HG03565 (cell line): ENCODE data around the gene PAQR3.
"Not testable (repeated sequence)": the region's sequence is repeated elsewhere in the genome, so short reads cannot be mapped to it uniquely, and the experiment has no call there.

Source experiments
- ATAC-seq: cut with Tn5 transposase; IDR thresholded peaks from one replicate; pipeline ENCODE4 v1.9.1; 2021; ENCODE audit warnings: mild to moderate bottlenecking, moderate library complexity; ENCODE audit not compliant: unreplicated experiment

The PAQR3 gene

GRCh38 chr4:78928835-78929234 is 10.4 kb downstream of the PAQR3 start:
- ATAC-seq = no peak

DNA sequence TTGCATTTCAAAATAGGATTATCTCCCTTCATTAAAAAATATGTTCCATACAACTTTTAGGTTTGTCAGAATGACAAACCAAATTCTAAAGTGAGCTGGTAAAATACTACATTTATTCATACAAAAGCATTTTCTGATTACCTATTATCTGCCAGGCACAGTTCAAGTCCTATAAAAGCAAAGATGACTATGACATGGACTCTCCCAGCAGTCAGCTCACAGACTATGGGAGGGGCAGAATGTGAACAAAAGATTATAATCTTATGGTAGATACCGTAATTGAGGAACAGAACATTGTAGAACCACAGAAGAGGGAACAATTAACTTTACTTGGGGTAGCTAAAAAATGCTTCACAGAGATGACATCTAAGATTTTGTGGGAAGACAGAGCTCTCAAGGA is 12.4 kb downstream of the PAQR3 start:
- ATAC-seq = no peak

DNA sequence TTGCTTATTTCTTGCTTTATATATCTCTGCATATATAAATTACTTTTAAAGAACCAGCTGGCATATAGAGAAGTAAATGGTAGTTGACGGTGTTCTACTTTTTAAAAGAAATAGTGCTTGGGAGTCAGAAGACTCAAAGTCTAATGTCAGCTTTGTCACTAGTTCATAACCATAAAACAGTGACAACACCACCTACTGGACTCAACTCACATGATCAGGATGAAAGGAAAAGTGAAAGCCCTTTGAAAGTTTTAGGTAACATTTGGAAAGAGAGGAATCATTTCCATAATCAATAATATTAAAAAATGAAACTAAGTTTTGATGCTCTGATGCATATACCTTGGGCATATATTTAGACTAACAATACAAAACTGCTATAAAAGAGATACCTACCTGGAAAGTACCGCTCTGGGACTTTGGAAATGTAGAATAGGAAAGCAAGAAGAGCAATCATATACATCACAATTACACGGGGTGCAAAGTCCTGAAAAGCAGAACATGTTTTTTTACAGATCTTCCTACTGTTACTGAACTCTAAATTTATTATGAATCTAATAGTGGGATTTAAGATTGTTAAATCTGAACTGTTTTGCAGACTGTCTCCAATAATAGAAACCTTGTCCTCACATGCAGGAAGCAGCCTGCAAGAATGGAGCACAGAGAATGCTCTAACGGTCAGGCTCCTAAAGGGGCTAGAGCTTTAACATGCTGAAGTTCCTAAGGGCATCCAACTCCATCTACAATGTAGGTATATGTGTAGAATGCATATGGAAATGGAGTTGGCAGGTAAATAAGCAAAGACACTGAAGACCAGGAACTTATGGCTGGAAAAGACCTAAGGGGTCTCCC is 15.6 kb downstream of the PAQR3 start:
- peak; percentile 51 for ATAC-seq

DNA sequence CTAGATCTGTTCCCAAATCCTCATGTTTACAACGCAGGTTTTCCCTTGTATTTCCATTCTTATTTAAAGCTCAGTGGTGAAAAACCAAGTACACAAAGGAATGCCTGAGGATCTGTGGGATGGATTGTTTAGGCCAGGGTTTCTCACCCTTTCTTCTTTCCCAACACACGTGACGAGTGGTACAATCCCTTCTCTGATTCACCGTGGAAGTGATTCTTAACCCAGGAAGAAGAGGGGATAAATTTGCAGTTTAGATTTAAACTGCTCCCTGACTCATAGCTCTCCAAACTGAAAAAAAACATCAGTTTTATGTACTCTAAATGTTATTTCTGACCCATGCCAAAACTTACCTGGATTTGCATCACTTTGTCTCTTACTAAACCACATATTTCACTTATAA is 17.0 kb downstream of the PAQR3 start:
- ATAC-seq = no peak

DNA sequence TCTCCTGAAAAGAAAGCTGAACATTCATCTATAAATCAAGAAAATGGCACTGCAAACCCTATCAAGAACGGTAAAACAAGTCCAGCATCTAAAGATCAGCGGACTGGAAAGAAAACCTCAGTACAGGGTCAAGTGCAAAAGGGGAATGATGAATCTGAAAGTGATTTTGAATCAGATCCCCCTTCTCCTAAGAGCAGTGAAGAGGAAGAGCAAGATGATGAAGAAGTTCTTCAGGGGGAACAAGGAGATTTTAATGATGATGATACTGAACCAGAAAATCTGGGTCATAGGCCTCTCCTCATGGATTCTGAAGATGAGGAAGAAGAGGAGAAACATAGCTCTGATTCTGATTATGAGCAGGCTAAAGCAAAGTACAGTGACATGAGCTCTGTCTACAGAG is 28.6 kb downstream of the PAQR3 start:
- no peak for ATAC-seq

- not testable (repeated sequence) for ATAC-seq
Observed at GRCh38 chr4:78908974-78909373, 30.3 kb downstream of the PAQR3 start.

DNA sequence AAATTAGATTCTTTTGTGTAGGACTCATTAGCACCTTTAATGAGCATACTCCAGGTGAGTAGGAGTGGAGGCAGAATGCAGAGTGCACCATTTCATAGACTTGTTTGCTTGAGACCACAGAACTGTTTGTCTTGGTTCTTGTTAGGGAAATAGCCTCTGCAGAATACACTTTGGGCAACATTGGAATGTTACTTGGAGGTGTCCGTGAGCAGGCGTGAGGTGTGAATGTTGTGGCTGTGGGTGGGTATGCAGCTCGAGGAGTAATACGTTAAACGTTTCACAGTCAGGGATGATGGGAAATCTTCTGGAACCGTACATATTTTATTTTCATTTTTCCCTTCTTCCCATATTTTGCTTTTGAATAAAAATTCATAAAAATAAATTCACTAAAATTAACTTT is 31.6 kb downstream of the PAQR3 start:
- no peak for ATAC-seq

- no peak for ATAC-seq
Observed at GRCh38 chr4:78904143-78904542, 35.1 kb downstream of the PAQR3 start.

DNA sequence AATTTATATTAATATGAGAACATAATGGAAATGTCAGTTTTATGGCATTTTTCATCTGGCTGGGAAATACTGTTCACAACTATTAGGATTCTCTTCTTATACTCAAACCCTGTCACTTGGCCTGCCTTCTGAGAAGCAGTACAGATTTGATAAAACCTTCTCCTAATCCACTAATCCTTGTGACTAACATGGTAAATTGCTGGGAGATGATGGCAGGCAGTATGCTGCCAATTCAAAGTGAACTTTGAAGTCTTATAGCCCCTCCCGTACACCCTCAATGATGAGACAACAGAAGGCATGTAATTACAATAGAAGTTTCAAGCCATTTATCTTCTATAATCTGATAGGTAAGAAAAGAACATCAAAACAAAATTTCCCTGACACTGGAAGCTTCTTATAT is 36.9 kb downstream of the PAQR3 start:
- no peak for ATAC-seq

DNA sequence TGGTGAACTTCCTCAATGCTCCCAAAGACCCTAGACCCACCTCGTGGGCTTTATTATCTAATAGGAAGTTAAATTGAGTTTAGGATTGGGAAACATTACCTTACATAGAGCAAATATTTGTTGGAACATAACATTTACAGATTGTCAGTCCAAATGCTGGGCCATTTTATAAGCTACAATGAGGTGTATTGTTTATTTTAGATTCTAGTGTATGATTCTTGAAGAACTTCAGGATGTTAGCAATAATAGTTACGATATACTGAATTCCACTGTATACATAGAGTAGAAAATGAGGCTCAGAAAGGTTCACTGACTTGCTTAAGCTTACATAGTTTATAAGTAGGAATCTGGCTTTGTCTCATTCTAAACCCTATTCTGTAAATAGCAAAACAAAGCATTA is 37.4 kb downstream of the PAQR3 start:
- ATAC-seq = no peak

DNA sequence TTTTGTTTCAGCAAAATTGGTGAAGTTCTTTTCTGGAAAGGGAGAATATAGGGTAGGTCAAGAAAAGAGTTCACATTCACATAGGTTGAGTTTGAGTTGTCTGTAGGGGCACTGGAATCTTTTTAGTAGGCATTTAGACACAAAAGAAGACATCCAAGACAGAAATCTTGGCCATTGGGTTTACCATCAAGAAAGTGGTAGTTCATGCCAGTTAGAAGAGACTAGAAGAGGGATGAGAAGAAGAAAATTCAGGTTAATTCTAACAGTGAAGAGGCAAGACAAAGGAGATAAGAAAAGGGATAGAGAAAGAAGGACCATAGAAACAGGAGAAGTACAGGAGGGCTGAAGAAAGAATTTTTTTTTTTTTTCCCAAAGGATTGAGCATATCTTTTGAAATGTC is 39.9 kb downstream of the PAQR3 start:
- ATAC-seq = no peak

- no peak for ATAC-seq
Observed at GRCh38 chr4:78889955-78890354, 49.3 kb downstream of the PAQR3 start.

DNA sequence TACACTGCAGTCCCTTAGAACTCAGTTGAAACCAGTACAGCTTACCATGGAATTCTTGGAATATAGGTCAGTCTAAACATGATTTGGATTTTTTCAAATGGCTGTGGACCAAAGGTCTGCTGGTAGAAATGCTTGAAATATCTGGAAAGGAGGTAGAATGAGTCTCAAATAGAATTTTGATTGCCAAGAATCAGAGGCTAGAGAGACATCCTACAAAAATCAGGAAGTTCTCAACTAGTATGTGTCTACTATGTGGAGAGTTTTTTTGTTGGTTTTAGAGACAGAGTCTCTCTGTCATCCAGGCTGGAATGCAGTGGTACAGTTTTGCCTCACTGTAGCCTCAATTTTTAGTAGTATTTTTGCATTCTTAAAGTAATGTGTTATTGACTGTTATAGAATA is 53.6 kb downstream of the PAQR3 start:
- ATAC-seq = no peak

- ATAC-seq = no peak
Observed at GRCh38 chr4:78880874-78881492, 58.3 kb downstream of the PAQR3 start.

DNA sequence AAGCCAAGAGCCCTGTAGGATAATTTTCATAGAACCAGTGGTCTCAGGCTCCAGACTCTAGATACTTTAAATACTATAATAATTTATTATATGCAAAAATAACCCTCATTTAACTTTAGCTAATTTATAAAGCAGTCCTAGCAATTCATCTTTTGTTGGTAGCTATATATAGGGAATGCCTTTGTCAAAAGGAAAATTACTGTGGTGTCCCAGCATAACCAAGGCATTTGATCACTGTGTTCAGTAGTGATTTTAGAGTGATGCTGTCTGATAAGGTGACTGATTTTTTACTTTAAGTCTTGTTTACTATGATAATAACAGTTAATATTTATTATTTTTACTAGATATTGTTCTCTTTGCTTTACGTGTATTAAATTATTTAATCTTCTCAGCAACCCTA is 61.2 kb downstream of the PAQR3 start:
- ATAC-seq = no peak

DNA sequence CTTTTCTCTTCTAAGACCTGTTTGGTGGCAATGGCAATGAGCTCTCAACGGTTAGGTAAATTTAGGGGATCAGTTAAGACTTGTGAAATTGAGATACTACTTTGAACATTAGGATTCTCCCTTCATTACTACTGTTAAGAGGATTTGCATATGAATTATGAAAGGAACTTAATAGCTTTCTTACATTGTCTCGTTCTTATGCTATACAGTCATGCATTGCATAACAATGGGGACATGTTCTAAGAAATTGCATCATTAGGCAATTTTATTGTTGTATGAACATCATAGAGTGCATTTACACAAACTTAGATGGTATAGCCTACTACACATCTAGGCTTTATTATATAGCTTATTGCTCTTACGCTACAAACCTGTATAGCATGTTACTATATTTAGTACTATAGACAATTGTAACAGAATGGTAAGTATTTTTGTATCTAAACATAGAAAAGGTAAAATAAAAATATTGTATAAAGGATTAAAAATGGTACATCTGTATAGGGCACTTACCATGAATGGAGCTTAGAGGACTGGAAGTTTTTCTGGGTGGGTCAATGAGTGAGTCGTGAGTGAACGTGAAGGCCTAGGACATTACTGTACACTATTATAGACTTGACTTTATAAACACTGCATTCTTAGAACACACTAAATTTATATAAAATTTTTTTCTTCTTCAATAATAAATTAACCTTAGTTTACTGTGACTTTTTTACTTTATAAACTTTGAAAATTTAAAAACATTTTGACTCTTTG is 62.5 kb downstream of the PAQR3 start:
- no peak for ATAC-seq

DNA sequence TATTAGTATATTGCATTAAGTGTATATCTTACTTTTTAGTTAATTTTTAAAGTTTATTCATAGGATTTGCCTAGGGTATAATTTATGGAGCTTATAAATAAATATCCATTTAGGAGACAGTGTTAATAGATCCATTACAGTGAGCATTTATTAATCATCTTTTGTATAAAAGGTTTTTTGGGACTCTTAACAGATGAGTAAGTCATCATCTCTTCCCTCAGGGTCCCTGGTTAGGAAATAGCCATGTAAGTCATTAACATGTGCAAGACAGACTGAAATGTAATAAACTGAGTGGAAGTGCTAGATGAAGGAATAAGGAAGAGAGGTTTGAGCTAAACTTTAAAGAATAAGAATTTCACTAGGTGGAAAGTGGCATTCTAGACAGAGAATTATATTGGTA is 69.2 kb downstream of the PAQR3 start:
- ATAC-seq = no peak

DNA sequence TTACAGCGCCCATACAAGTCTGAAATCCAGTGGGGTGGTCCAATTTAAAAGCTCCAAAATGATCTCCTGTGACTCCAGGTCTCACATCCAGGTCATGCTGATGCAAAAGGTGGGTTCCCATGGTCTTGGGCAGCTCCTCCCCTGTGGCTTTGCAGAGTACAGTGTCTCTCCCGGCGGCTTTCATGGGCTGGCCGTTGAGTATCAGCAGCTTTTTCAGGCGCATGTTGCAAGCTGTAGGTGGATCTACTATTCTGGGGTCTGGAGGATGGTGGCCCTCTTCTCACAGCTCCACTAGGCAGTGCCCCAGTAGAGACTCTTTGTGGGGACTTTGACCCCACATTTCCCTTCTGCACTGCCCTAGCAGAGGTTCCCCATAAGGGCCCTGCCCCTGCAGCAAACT is 70.5 kb downstream of the PAQR3 start:
- ATAC-seq = not testable (repeated sequence)

DNA sequence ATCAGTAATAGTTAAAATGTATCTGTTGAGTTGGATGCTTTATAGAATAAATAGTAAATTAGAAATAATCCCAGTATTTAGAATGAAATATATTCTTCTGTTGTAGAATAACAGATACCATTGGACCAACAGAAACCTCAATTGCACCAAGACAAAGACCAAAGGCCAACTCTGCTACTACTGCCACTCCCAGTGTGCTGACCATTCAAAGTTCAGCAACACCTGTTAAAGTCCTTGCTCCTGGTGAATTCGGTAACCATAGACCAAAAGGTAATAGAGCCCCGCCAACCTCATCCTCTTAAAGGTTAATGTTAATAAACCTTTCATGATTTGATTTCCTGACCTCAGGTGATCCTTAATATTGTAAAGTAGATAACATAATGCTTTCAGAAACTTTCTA is 73.8 kb downstream of the PAQR3 start:
- ATAC-seq = no peak

DNA sequence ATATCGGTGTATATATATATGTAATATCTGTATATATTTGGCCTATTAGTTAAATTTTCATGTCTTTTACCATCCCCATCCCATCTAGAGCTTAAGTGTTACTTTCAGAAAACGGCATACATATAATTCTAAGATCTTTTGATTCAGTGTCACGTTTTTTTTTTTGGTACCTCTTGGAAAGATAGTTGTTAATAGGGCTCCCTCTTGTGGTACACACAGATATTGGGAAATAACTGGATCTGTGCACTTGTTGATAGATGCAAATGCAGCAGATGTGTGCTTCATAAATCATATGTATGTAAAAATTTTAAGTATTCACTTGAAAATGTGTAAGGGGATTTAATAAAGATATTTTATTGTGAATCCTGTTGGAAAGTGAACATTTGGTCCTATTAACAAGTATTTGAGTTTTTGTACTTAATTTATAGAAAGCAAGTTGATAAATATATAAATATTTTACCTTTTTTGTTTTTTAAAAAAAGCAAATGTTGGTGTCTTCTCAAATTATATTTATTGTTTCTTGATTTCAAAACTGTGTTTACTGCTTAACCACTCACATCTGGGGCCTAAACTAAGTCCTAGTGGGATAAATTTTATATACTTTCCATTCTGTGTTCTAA is 74.7 kb downstream of the PAQR3 start:
- ATAC-seq = peak; percentile 53

DNA sequence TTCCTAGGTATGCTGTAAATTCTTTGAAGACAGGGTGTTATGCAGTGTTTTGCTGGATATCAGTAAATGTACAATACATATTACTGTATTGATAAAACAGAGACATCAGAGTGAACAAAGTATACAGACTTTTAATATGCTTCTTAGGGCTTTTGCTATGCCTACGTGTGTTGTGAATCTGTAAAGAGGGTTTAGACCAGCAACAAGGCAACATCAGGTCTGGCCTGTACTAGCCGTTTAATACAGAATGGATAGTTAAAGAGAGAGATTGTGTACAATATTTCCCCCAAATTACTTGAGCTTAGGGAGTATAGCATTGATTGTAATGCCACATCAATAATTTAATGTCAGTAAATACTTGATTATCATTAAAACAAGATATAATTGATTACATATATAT is 75.2 kb downstream of the PAQR3 start:
- ATAC-seq = no peak
